Measurements from ENCODE around the gene FUT1.
"Not testable (repeated sequence)": the region's sequence is repeated elsewhere in the genome, so short reads cannot be mapped to it uniquely, and the experiment has no call there.

Gene FUT1

GRCh38 chr19:48719263-48720171 is 32.9 kb downstream of the FUT1 start, which contains the start of gene MAMSTR:
TSS of gene MAMSTR (minus strand) at chr19:48719725. CDS start at chr19:48719031, 694 bp downstream.
- H3K4me1 Mint-ChIP-seq = peaks cover 17% of the 10 kb centered on the region
- no peaks in the 10 kb centered on the region for H3K9me3 Mint-ChIP-seq
- peak within 1 kb of the TSS; percentile 92 for H3K4me3 Mint-ChIP-seq
- peak; percentile 12 for DNase-seq
- no peaks in the 10 kb centered on the region for H3K36me3 Mint-ChIP-seq (ENCODE audit: low read depth)
- no peaks in the 10 kb centered on the region for H3K27me3 Mint-ChIP-seq
- ATAC-seq = no peak
- H3K27ac Mint-ChIP-seq = peak within 1 kb of the TSS; percentile 99

- H3K9me3 Mint-ChIP-seq = no peaks in the 10 kb centered on the region
- no peak overlapping the region for H3K27ac Mint-ChIP-seq
- DNase-seq = no peak
- H3K36me3 Mint-ChIP-seq (ENCODE audit: low read depth) = no peaks in the 10 kb centered on the region
- H3K4me1 Mint-ChIP-seq = peaks cover 18% of the 10 kb centered on the region
- no peak for ATAC-seq
- no peak overlapping the region for H3K4me3 Mint-ChIP-seq
- H3K27me3 Mint-ChIP-seq = no peaks in the 10 kb centered on the region
Measured at GRCh38 chr19:48718711-48719231, 33.7 kb downstream of the FUT1 start.

GRCh38 chr19:48718106-48718505 is 34.3 kb downstream of the FUT1 start:
- H3K4me3 Mint-ChIP-seq; ATAC-seq; H3K27ac Mint-ChIP-seq; H3K27me3 Mint-ChIP-seq; DNase-seq; H3K9me3 Mint-ChIP-seq; H3K36me3 Mint-ChIP-seq (ENCODE audit: low read depth): not testable (repeated sequence)
- peaks cover 18% of the 10 kb centered on the region for H3K4me1 Mint-ChIP-seq

GRCh38 chr19:48716562-48717291 is 35.7 kb downstream of the FUT1 start:
- DNase-seq = no peak
- no peak overlapping the region for H3K4me3 Mint-ChIP-seq
- H3K4me1 Mint-ChIP-seq = peaks cover 19% of the 10 kb centered on the region
- no peak for ATAC-seq
- no peaks in the 10 kb centered on the region for H3K27me3 Mint-ChIP-seq
- H3K36me3 Mint-ChIP-seq (ENCODE audit: low read depth) = no peaks in the 10 kb centered on the region
- no peak overlapping the region for H3K27ac Mint-ChIP-seq
- H3K9me3 Mint-ChIP-seq = no peaks in the 10 kb centered on the region

GRCh38 chr19:48715681-48716171 is 36.7 kb downstream of the FUT1 start:
- DNase-seq (no peak), ATAC-seq (no peak)
- Mint-ChIP-seq H3K36me3 (ENCODE audit: low read depth) (peaks cover 6% of the 10 kb centered on the region), H3K27me3 (no peaks in the 10 kb centered on the region), H3K4me1 (peaks cover 14% of the 10 kb centered on the region), H3K27ac (no peak overlapping the region), H3K9me3 (no peaks in the 10 kb centered on the region), H3K4me3 (no peak overlapping the region)

GRCh38 chr19:48714759-48715675 is 37.4 kb downstream of the FUT1 start:
- Mint-ChIP-seq H3K27me3 (no peaks in the 10 kb centered on the region), H3K36me3 (ENCODE audit: low read depth) (peaks cover 6% of the 10 kb centered on the region), H3K4me3 (peak overlapping the region; percentile 83), H3K4me1 (peaks cover 8% of the 10 kb centered on the region), H3K27ac (peak overlapping the region; percentile 86), H3K9me3 (no peaks in the 10 kb centered on the region)
- ATAC-seq (no peak), DNase-seq (no peak)

- no peaks in the 10 kb centered on the region for H3K9me3 Mint-ChIP-seq
- ATAC-seq (peak; percentile 94), DNase-seq (peak; percentile 97)
- H3K36me3 Mint-ChIP-seq (ENCODE audit: low read depth) = peaks cover 6% of the 10 kb centered on the region
- H3K4me1 Mint-ChIP-seq = peaks cover 8% of the 10 kb centered on the region
- H3K4me3 Mint-ChIP-seq = peak overlapping the region; percentile 83
- H3K27ac Mint-ChIP-seq = peak overlapping the region; percentile 86
- no peaks in the 10 kb centered on the region for H3K27me3 Mint-ChIP-seq
Measured at GRCh38 chr19:48713864-48714755, 38.3 kb downstream of the FUT1 start.

- ATAC-seq (no peak), DNase-seq (peak; percentile 12)
- no peaks in the 10 kb centered on the region for H3K27me3 Mint-ChIP-seq
Measured at GRCh38 chr19:48713041-48713863, 39.2 kb downstream of the FUT1 start.

GRCh38 chr19:48711106-48711662 is 41.3 kb downstream of the FUT1 start:
- H3K9me3 Mint-ChIP-seq = no peaks in the 10 kb centered on the region
- peaks cover 8% of the 10 kb centered on the region for H3K4me1 Mint-ChIP-seq
- H3K4me3 Mint-ChIP-seq = no peak overlapping the region
- H3K27ac Mint-ChIP-seq = no peak overlapping the region
- H3K27me3 Mint-ChIP-seq = no peaks in the 10 kb centered on the region
- no peak for ATAC-seq
- DNase-seq = no peak
- H3K36me3 Mint-ChIP-seq (ENCODE audit: low read depth) = peaks cover 6% of the 10 kb centered on the region

More at GRCh38 chr19:48713041-48713863, 39.2 kb downstream of the FUT1 start:
- peaks cover 8% of the 10 kb centered on the region for H3K4me1 Mint-ChIP-seq
- H3K4me3 Mint-ChIP-seq = peak overlapping the region; percentile 83
- H3K27ac Mint-ChIP-seq = no peak overlapping the region
- peaks cover 6% of the 10 kb centered on the region for H3K36me3 Mint-ChIP-seq (ENCODE audit: low read depth)
- H3K9me3 Mint-ChIP-seq = no peaks in the 10 kb centered on the region

GRCh38 chr19:48708471-48708870 is 44.0 kb downstream of the FUT1 start:
- H3K4me1 Mint-ChIP-seq = peaks cover 3% of the 10 kb centered on the region
- DNase-seq (no peak), ATAC-seq (no peak)
- H3K36me3 Mint-ChIP-seq (ENCODE audit: low read depth) = peaks cover 6% of the 10 kb centered on the region
- H3K4me3 Mint-ChIP-seq = no peak overlapping the region
- H3K9me3 Mint-ChIP-seq = no peaks in the 10 kb centered on the region
- H3K27me3 Mint-ChIP-seq = no peaks in the 10 kb centered on the region
- no peak overlapping the region for H3K27ac Mint-ChIP-seq

- DNase-seq = no peak
- Mint-ChIP-seq H3K4me3 (no peak overlapping the region), H3K27me3 (no peaks in the 10 kb centered on the region), H3K9me3 (no peaks in the 10 kb centered on the region), H3K36me3 (ENCODE audit: low read depth) (no peaks in the 10 kb centered on the region), H3K4me1 (no peaks in the 10 kb centered on the region), H3K27ac (no peak overlapping the region)
- ATAC-seq = no peak
Measured at GRCh38 chr19:48705431-48705830, 47.0 kb downstream of the FUT1 start.

GRCh38 chr19:48703316-48703715 is 49.1 kb downstream of the FUT1 start:
- ATAC-seq = no peak
- H3K27me3 Mint-ChIP-seq = peaks cover 5% of the 10 kb centered on the region
- H3K4me1 Mint-ChIP-seq = no peaks in the 10 kb centered on the region
- DNase-seq = no peak
- H3K27ac Mint-ChIP-seq = no peak overlapping the region
- H3K9me3 Mint-ChIP-seq = no peaks in the 10 kb centered on the region
- no peak overlapping the region for H3K4me3 Mint-ChIP-seq
- H3K36me3 Mint-ChIP-seq (ENCODE audit: low read depth) = no peaks in the 10 kb centered on the region
